GM12878 (cell line): ENCODE measurements around the gene TRPM3. TPM values are rescaled to one million over a fixed set of nuclear protein-coding genes. Genes with fewer than 3 reads are reported as not detected.

Experiments
- ATAC-seq: fragments of 200-7000 bp; cut with Tn5 transposase; 3 replicates; pipeline ENCODE4 v1.9.1; 2020; ENCODE audit warnings: mild to moderate bottlenecking, moderate library complexity
- BruUV-seq: library from RNA; stranded (reverse); fragments of 400-500 nt; replicated peaks from 2 replicates; lab custom pipeline; 2021; lab: Mats Ljungman, UMichigan
- CTCF ChIA-PET: fragments of 300-600 bp; sonication (Branson Sonifier 250); formaldehyde crosslinking; extraction: SDS; loops from one replicate; lab custom pipeline; 2021; ENCODE audit warnings: inconsistent platforms; lab: Yijun Ruan, JAX
- POLR2A ChIA-PET: fragments of 350-600 bp; formaldehyde crosslinking; extraction: SDS; loops from one replicate; lab custom pipeline; 2021; ENCODE audit warnings: inconsistent platforms; lab: Charles Lee
- RAD21 ChIA-PET: fragments of 300-600 bp; sonication (Branson Sonifier 250); formaldehyde crosslinking; loops from one replicate; lab custom pipeline; 2023; ENCODE audit warnings: antibody characterized with exemption; ENCODE audit not compliant: unreplicated experiment; lab: Charles Lee
- SMC1A ChIA-PET: fragments of 300-600 bp; sonication (Branson Sonifier 250); formaldehyde crosslinking; loops from one replicate; lab custom pipeline; 2023; ENCODE audit not compliant: unreplicated experiment, uncharacterized antibody; lab: Charles Lee
- DNase-seq: peaks from one replicate; pipeline ENCODE4 v3.0.0-alpha.2; 2011; ENCODE audit warnings: low read depth, low spot score
- FAIRE-seq: peaks from 3 replicates; lab custom pipeline; 2011; peaks lifted over from hg19 to GRCh38; lab: Jason Lieb, UNC
- H2AFZ ChIP-seq: 2 replicates; pipeline ENCODE4 v1.6.0; 2011; ENCODE audit warnings: low read depth, low read length, control low read depth; ENCODE audit not compliant: control insufficient read depth
- H3K27ac ChIP-seq: 2 replicates; pipeline ENCODE4 v1.5.1; 2011; ENCODE audit warnings: control low read depth; ENCODE audit not compliant: control insufficient read depth, insufficient read depth
- H3K27me3 ChIP-seq, 2 experiments: replicated peaks in 1 of 2; 2 replicates each; pipeline versions ENCODE4 v1.6.0 to v1.6.1; 2011; ENCODE audit warnings: low read length in 1 of 2; ENCODE audit not compliant: control insufficient read depth in 2 of 2, insufficient read depth in 2 of 2
- H3K36me3 ChIP-seq, 2 experiments: 2 replicates each; pipeline ENCODE4 v1.5.1; 2011; ENCODE audit warnings: low read length in 1 of 2; ENCODE audit not compliant: control insufficient read depth in 2 of 2, insufficient read depth in 2 of 2
- H3K4me1 ChIP-seq: 2 replicates; pipeline ENCODE4 v1.6.1; 2011; ENCODE audit warnings: mild to moderate bottlenecking, low read length, moderate library complexity, mixed read lengths; ENCODE audit not compliant: control insufficient read depth, insufficient read depth
- H3K4me2 ChIP-seq: 2 replicates; pipeline ENCODE4 v1.6.0; 2011; ENCODE audit warnings: control low read depth; ENCODE audit not compliant: control insufficient read depth, insufficient read depth
- H3K4me3 ChIP-seq: fragments of 200-600 bp; sonication (generic); 2 replicates; pipeline ENCODE4 v1.5.1; 2016
- H3K79me2 ChIP-seq: 2 replicates; pipeline ENCODE4 v1.6.0; 2011; ENCODE audit warnings: low read length; ENCODE audit not compliant: control insufficient read depth, insufficient read depth
- H3K9ac ChIP-seq: 2 replicates; pipeline ENCODE4 v1.8.0; 2011; ENCODE audit warnings: low read length, control low read depth, mixed read lengths; ENCODE audit not compliant: control insufficient read depth, insufficient read depth
- H3K9me3 ChIP-seq: replicated peaks from 3 replicates; pipeline ENCODE4 v1.5.1; 2011; ENCODE audit warnings: mild to moderate bottlenecking, low read length; ENCODE audit not compliant: control insufficient read depth, insufficient read depth
- H4K20me1 ChIP-seq: 2 replicates; pipeline ENCODE4 v1.6.0; 2011; ENCODE audit not compliant: control insufficient read depth, insufficient read depth
- ATF7 ChIP-seq: fragments of 450-650 bp; IDR thresholded peaks from 2 replicates; pipeline ENCODE4 v1.6.1; 2016; ENCODE audit warnings: low read depth, mild to moderate bottlenecking
- BCL11A ChIP-seq: IDR thresholded peaks from 2 replicates; pipeline ENCODE4 v1.6.1; 2011; ENCODE audit warnings: low read depth, low read length
- CEBPZ ChIP-seq: fragments of 150-350 bp; IDR thresholded peaks from 2 replicates; pipeline ENCODE4 v1.6.1; 2016; ENCODE audit warnings: low read depth, low read length
- EED ChIP-seq: sonication (generic); IDR thresholded peaks from 2 replicates; pipeline ENCODE4 v1.6.1; 2016; ENCODE audit warnings: antibody characterized with exemption, low read depth
- ESRRA ChIP-seq: IDR thresholded peaks from 2 replicates; pipeline ENCODE4 v1.6.1; 2012; ENCODE audit warnings: mild to moderate bottlenecking, low read length, improper control_type of control experiment
- NR2C2 ChIP-seq: IDR thresholded peaks from 2 replicates; pipeline ENCODE4 v1.6.1; 2011; ENCODE audit warnings: borderline replicate concordance, low read depth; ENCODE audit not compliant: control insufficient read depth, insufficient read length
- POLR2A ChIP-seq: IDR thresholded peaks from 2 replicates; pipeline ENCODE4 v1.6.1; 2011; ENCODE audit warnings: low read depth, mild to moderate bottlenecking, low read length
- RAD21 ChIP-seq: IDR thresholded peaks from 2 replicates; pipeline ENCODE4 v1.6.1; 2011; ENCODE audit warnings: mild to moderate bottlenecking, low read depth, low read length, moderate library complexity; ENCODE audit not compliant: insufficient read depth
- REST ChIP-seq: IDR thresholded peaks from 2 replicates; pipeline ENCODE4 v1.6.1; 2012; ENCODE audit warnings: mild to moderate bottlenecking, low read depth, low read length
- SUZ12 ChIP-seq: fragments of 200-600 bp; sonication (generic); IDR thresholded peaks from one replicate; pipeline ENCODE4 v1.6.1; 2018; ENCODE audit warnings: antibody characterized with exemption, mild to moderate bottlenecking; ENCODE audit not compliant: unreplicated experiment
- USF2 ChIP-seq: IDR thresholded peaks from 2 replicates; pipeline ENCODE4 v1.6.1; 2011; ENCODE audit warnings: low read depth, low read length, improper control_type of control experiment, borderline replicate concordance
- ZNF274 ChIP-seq: IDR thresholded peaks from one replicate; pipeline ENCODE4 v1.8.0; 2011; ENCODE audit not compliant: insufficient read length, insufficient read depth
- ZNF622 ChIP-seq: fragments of 450-650 bp; IDR thresholded peaks from 2 replicates; pipeline ENCODE4 v1.6.1; 2017; ENCODE audit warnings: mild to moderate bottlenecking, inconsistent platforms
- WGBS: methylation state at CpG from one replicate; pipeline ENCODE4 v1.1.6; 2016; ENCODE audit warnings: low lambda C conversion rate; ENCODE audit not compliant: insufficient replicate concordance, insufficient coverage; ENCODE audit errors: missing lambda C conversion rate; 5-methylcytosine and 5-hydroxymethylcytosine counted together
- in situ Hi-C: fragments of 300-500 bp; cut with MboI; formaldehyde crosslinking; loops from 9 replicates; pipeline ENCODE4 v1.14.3; 2018; ENCODE audit warnings: mixed read lengths
- intact Hi-C: fragments of 100-400 bp; cut with micrococcal nuclease; formaldehyde crosslinking; loops from one replicate; pipeline ENCODE4 v1.14.2; 2022; ENCODE audit not compliant: unreplicated experiment
- polyA plus RNA-seq, 11 experiments: library from polyadenylated mRNA; depleted of rRNA in 4 of 11; unstranded in 6 of 11; stranded (reverse) in 5 of 11; fragments of >200 nt; fragmentation: Nextera tagmentation in 4 of 11; fragmentation: Illumina TruSeq in 1 of 11; extraction: Ambion mirVana in 4 of 11; extraction: Trizol in 1 of 11; gene quantifications; 1 replicate in 1 of 11; 2 replicates in 10 of 11; pipeline versions ENCODE4 v1.2.1 to v1.2.3, GENCODE V29; 2011 to 2016; ENCODE audit warnings: inconsistent platforms in 2 of 11, missing spikeins in 2 of 11, low read depth in 1 of 11
- total RNA-seq, 4 experiments: library from RNA; depleted of rRNA in 3 of 4; stranded (reverse); fragments of >200 nt in 3 of 4; fragmentation: Illumina TruSeq in 1 of 4; extraction: Trizol in 1 of 4; gene quantifications; 2 replicates each; pipeline versions ENCODE4 v1.2.1 to v1.2.3, GENCODE V29; 2013 to 2021
- TF ChIP-seq, protein P1 (sequence below): fragments of 450-650 bp; IDR thresholded peaks from 2 replicates; pipeline ENCODE4 v1.6.1; 2016; ENCODE audit warnings: mild to moderate bottlenecking, moderate library complexity, borderline replicate concordance

The TRPM3 gene
- total and polyA plus RNA-seq, 10 of the 15 experiments (the other 5 are each of a cell fraction or from before 2014, with no cell fraction given): not detected

- RAD21 ChIA-PET: no interaction called here
- TF ChIP-seq CEBPZ (no peak), ATF7 (no peak), REST (no peak), SUZ12 (no peak), RAD21 (no peak), NR2C2 (no peak), ZNF622 (no peak), ESRRA (no peak), BCL11A (no peak), POLR2A (no peak), ZNF274 (no peak), EED (no peak), USF2 (no peak)
- TF ChIP-seq, protein P1, sequence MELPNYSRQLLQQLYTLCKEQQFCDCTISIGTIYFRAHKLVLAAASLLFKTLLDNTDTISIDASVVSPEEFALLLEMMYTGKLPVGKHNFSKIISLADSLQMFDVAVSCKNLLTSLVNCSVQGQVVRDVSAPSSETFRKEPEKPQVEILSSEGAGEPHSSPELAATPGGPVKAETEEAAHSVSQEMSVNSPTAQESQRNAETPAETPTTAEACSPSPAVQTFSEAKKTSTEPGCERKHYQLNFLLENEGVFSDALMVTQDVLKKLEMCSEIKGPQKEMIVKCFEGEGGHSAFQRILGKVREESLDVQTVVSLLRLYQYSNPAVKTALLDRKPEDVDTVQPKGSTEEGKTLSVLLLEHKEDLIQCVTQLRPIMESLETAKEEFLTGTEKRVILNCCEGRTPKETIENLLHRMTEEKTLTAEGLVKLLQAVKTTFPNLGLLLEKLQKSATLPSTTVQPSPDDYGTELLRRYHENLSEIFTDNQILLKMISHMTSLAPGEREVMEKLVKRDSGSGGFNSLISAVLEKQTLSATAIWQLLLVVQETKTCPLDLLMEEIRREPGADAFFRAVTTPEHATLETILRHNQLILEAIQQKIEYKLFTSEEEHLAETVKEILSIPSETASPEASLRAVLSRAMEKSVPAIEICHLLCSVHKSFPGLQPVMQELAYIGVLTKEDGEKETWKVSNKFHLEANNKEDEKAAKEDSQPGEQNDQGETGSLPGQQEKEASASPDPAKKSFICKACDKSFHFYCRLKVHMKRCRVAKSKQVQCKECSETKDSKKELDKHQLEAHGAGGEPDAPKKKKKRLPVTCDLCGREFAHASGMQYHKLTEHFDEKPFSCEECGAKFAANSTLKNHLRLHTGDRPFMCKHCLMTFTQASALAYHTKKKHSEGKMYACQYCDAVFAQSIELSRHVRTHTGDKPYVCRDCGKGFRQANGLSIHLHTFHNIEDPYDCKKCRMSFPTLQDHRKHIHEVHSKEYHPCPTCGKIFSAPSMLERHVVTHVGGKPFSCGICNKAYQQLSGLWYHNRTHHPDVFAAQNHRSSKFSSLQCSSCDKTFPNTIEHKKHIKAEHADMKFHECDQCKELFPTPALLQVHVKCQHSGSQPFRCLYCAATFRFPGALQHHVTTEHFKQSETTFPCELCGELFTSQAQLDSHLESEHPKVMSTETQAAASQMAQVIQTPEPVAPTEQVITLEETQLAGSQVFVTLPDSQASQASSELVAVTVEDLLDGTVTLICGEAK: no peak
Observed at GRCh38 chr9:70673844-70674243, 447.6 kb downstream of the TRPM3 start.

More at GRCh38 chr9:70673844-70674243, 447.6 kb downstream of the TRPM3 start:
- CTCF ChIA-PET: no interaction called here
- Histone ChIP-seq H3K79me2 (no peaks in the 10 kb centered on the region), H3K27ac (no peak overlapping the region), H3K9ac (no peak overlapping the region), H3K4me1 (no peaks in the 10 kb centered on the region), H3K4me2 (no peak overlapping the region), H3K4me3 (no peak overlapping the region), H4K20me1 (no peaks in the 10 kb centered on the region), H3K27me3 (no peaks in the 10 kb centered on the region), H3K36me3 (no peaks in the 10 kb centered on the region), H2AFZ (no peak overlapping the region), H3K9me3 (no peaks in the 10 kb centered on the region)
- SMC1A ChIA-PET: no interaction called here
- in situ Hi-C loops: no loop called here
- ATAC-seq: no peak
- no peak for FAIRE-seq
- POLR2A ChIA-PET: no interaction called here
- no peak for DNase-seq
- intact Hi-C loops: no loop called here
- WGBS: 15% methylated on average over 1 of the region's 1 CpG
- no TSS peak for BruUV-seq
